K562 (cell line): ENCODE results near the gene GNL3. TPM values are rescaled to one million over a fixed set of nuclear protein-coding genes. Genes with fewer than 3 reads are reported as not detected.

ENCODE experiments used
- BHLHE40 ChIP-seq: IDR thresholded peaks from 2 replicates; pipeline ENCODE4 v1.6.1; 2011; ENCODE audit warnings: low read length, improper control_type of control experiment
- CREB5 ChIP-seq: fragments of 250-450 bp; sonication (Bioruptor Pico); IDR thresholded peaks from 2 replicates; pipeline ENCODE4 v1.5.0; 2020; ENCODE audit warnings: mild to moderate bottlenecking
- E2F3 ChIP-seq: fragments of 250-450 bp; sonication (Bioruptor Pico); IDR thresholded peaks from 2 replicates; pipeline ENCODE4 v1.4.0; 2020; ENCODE audit warnings: mild to moderate bottlenecking
- ELF2 ChIP-seq: fragments of 250-450 bp; sonication (Bioruptor Pico); IDR thresholded peaks from 2 replicates; pipeline ENCODE4 v1.5.0; 2021; ENCODE audit warnings: mild to moderate bottlenecking
- ELK1 ChIP-seq: sonication (generic); formaldehyde crosslinking; IDR thresholded peaks from 2 replicates; pipeline ENCODE4 v1.8.1; 2022; ENCODE audit warnings: missing genetic modification reagents
- EP400 ChIP-seq: fragments of 450-650 bp; IDR thresholded peaks from 2 replicates; pipeline ENCODE4 v1.6.1; 2017; ENCODE audit warnings: antibody characterized with exemption, mild to moderate bottlenecking, moderate library complexity
- FOXA1 ChIP-seq: fragments of 450-650 bp; IDR thresholded peaks from 2 replicates; pipeline ENCODE4 v1.6.1; 2016; ENCODE audit warnings: mild to moderate bottlenecking, borderline replicate concordance
- L3MBTL2 ChIP-seq: fragments of 450-650 bp; IDR thresholded peaks from 2 replicates; pipeline ENCODE4 v1.6.1; 2016; ENCODE audit warnings: mild to moderate bottlenecking, moderate library complexity
- MEIS2 ChIP-seq: fragments of 450-650 bp; IDR thresholded peaks from 2 replicates; pipeline ENCODE4 v1.6.1; 2014; ENCODE audit warnings: mild to moderate bottlenecking; ENCODE audit not compliant: partially characterized antibody
- PRPF4 ChIP-seq: fragments of 200-400 bp; formaldehyde crosslinking; IDR thresholded peaks from one replicate; pipeline ENCODE4 v1.6.1; 2017; ENCODE audit warnings: low read length, low read depth, mild to moderate bottlenecking; ENCODE audit not compliant: insufficient read depth, poor library complexity, severe bottlenecking
- RCOR1 ChIP-seq, 2 experiments: IDR thresholded peaks; 2 replicates each; pipeline ENCODE4 v1.6.1; 2012; ENCODE audit warnings: low read depth in 2 of 2, low read length in 2 of 2, borderline replicate concordance in 1 of 2, improper control_type of control experiment in 1 of 2
- SRSF1 ChIP-seq: fragments of 200-400 bp; formaldehyde crosslinking; IDR thresholded peaks from 2 replicates; pipeline ENCODE4 v1.6.1; 2017; ENCODE audit warnings: mild to moderate bottlenecking, low read depth, low read length, moderate library complexity
- TCF7L2 ChIP-seq: fragments of 150-350 bp; IDR thresholded peaks from 2 replicates; pipeline ENCODE4 v1.6.1; 2016; ENCODE audit warnings: low read depth, mild to moderate bottlenecking, low read length, moderate library complexity
- TEAD2 ChIP-seq: fragments of 450-650 bp; IDR thresholded peaks from 2 replicates; pipeline ENCODE4 v1.6.1; 2016; ENCODE audit warnings: missing genetic modification characterization, control low read depth, missing compliant biosample characterization
- ZNF121 ChIP-seq: sonication (generic); formaldehyde crosslinking; conservative IDR thresholded peaks from 2 replicates; pipeline ENCODE4 v1.8.0; 2022; ENCODE audit warnings: missing genetic modification reagents
- ZNF584 ChIP-seq: fragments of 200-800 bp; sonication (Bioruptor generic); IDR thresholded peaks from 2 replicates; pipeline ENCODE4 v1.6.1; 2016; ENCODE audit warnings: low read depth, mild to moderate bottlenecking, missing genetic modification characterization, missing compliant biosample characterization
- polyA plus RNA-seq, 8 experiments: library from polyadenylated mRNA; depleted of rRNA in 4 of 8; stranded (reverse) in 5 of 8; unstranded in 3 of 8; fragments of >200 nt; fragmentation: Nextera tagmentation in 2 of 8; fragmentation: Illumina TruSeq in 1 of 8; extraction: Ambion mirVana in 2 of 8; extraction: Trizol in 1 of 8; gene quantifications; 2 replicates each; pipeline versions ENCODE4 v1.2.1 to v1.2.3, GENCODE V29; 2011 to 2014; ENCODE audit warnings: inconsistent platforms in 1 of 8, missing spikeins in 1 of 8
- total RNA-seq, 7 experiments: library from RNA; depleted of rRNA in 6 of 7; stranded (reverse); fragments of >200 nt in 6 of 7; fragmentation: Illumina TruSeq in 2 of 7; extraction: Trizol in 2 of 7; gene quantifications; 2 replicates each; pipeline versions ENCODE4 v1.2.1 to v1.2.3, GENCODE V29; 2011 to 2021; ENCODE audit warnings: low replicate concordance in 1 of 7
- TF ChIP-seq, protein P1 (sequence below): sonication (generic); formaldehyde crosslinking; IDR thresholded peaks from 2 replicates; pipeline ENCODE4 v1.8.1; 2023; ENCODE audit warnings: mild to moderate bottlenecking, missing genetic modification reagents
- TF ChIP-seq, protein P2 (sequence below): sonication (generic); formaldehyde crosslinking; IDR thresholded peaks from 2 replicates; pipeline ENCODE4 v1.8.0; 2023; ENCODE audit warnings: mild to moderate bottlenecking, missing genetic modification reagents
- TF ChIP-seq, protein P3 (sequence below): sonication (generic); formaldehyde crosslinking; IDR thresholded peaks from 2 replicates; pipeline ENCODE4 v1.5.0; 2020; ENCODE audit warnings: missing genetic modification reagents

The GNL3 gene
- total and polyA plus RNA-seq, 9 of the 15 experiments (the other 6 are each of a cell fraction or from before 2014, with no cell fraction given) = 132 to 313 (median 220) TPM

DNA sequence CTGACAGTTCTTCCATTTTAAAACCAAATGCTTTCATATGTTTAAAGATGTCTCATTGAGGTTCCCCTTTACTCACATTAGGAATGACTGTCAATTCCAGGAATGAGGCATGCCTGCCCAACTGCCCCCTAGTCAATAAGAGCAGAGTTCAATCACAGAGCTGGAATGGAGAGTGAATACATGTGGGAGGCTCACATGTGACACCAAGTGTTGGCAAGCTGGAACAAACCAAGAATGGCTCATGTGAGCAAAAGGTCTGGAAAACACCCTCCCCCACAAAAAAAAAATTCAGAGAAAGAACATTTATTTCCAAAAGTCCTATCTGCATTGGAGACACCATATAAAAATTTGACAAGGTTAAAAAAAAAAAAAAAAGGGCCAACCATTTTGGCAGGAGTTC is 3.8 kb upstream of the GNL3 start (continued):
- TF ChIP-seq, protein P1, sequence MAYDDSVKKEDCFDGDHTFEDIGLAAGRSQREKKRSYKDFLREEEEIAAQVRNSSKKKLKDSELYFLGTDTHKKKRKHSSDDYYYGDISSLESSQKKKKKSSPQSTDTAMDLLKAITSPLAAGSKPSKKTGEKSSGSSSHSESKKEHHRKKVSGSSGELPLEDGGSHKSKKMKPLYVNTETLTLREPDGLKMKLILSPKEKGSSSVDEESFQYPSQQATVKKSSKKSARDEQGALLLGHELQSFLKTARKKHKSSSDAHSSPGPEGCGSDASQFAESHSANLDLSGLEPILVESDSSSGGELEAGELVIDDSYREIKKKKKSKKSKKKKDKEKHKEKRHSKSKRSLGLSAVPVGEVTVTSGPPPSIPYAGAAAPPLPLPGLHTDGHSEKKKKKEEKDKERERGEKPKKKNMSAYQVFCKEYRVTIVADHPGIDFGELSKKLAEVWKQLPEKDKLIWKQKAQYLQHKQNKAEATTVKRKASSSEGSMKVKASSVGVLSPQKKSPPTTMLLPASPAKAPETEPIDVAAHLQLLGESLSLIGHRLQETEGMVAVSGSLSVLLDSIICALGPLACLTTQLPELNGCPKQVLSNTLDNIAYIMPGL (CRISPR knock-in tag) = no peak
- TF ChIP-seq TEAD2 (tag) (no peak), ZNF121 (CRISPR knock-in tag) (no peak), SRSF1 (no peak), EP400 (peak; percentile 23; the same call in 1 of the 2 replicates), BHLHE40 (peak; percentile 63), ELK1 (CRISPR knock-in tag) (no peak), FOXA1 (no peak), ELF2 (no peak), RCOR1 (IDR thresholded peaks at IDR 0.05; ENCODE audit: borderline replicate concordance in 1 of 2, low read depth in 2 of 2, low read length in 2 of 2) (0 out of 4 replicates have a peak, but pooled peaks of 1 of the 2 experiments have one; percentile 45), CREB5 (CRISPR knock-in tag) (no peak), MEIS2 (peak; percentile 5), TCF7L2 (no peak), PRPF4 (no peak), ZNF584 (no peak), E2F3 (CRISPR knock-in tag) (no peak), L3MBTL2 (peak; percentile 49; the same call in 1 of the 2 replicates)
- TF ChIP-seq, protein P2, sequence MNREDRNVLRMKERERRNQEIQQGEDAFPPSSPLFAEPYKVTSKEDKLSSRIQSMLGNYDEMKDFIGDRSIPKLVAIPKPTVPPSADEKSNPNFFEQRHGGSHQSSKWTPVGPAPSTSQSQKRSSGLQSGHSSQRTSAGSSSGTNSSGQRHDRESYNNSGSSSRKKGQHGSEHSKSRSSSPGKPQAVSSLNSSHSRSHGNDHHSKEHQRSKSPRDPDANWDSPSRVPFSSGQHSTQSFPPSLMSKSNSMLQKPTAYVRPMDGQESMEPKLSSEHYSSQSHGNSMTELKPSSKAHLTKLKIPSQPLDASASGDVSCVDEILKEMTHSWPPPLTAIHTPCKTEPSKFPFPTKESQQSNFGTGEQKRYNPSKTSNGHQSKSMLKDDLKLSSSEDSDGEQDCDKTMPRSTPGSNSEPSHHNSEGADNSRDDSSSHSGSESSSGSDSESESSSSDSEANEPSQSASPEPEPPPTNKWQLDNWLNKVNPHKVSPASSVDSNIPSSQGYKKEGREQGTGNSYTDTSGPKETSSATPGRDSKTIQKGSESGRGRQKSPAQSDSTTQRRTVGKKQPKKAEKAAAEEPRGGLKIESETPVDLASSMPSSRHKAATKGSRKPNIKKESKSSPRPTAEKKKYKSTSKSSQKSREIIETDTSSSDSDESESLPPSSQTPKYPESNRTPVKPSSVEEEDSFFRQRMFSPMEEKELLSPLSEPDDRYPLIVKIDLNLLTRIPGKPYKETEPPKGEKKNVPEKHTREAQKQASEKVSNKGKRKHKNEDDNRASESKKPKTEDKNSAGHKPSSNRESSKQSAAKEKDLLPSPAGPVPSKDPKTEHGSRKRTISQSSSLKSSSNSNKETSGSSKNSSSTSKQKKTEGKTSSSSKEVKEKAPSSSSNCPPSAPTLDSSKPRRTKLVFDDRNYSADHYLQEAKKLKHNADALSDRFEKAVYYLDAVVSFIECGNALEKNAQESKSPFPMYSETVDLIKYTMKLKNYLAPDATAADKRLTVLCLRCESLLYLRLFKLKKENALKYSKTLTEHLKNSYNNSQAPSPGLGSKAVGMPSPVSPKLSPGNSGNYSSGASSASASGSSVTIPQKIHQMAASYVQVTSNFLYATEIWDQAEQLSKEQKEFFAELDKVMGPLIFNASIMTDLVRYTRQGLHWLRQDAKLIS = no peak
- TF ChIP-seq, protein P3, sequence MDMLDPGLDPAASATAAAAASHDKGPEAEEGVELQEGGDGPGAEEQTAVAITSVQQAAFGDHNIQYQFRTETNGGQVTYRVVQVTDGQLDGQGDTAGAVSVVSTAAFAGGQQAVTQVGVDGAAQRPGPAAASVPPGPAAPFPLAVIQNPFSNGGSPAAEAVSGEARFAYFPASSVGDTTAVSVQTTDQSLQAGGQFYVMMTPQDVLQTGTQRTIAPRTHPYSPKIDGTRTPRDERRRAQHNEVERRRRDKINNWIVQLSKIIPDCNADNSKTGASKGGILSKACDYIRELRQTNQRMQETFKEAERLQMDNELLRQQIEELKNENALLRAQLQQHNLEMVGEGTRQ (CRISPR knock-in tag) = 0 out of 2 replicates have a peak, but pooled peaks have one; percentile 12
